Measurements from ENCODE around the gene EMP2.

DNA sequence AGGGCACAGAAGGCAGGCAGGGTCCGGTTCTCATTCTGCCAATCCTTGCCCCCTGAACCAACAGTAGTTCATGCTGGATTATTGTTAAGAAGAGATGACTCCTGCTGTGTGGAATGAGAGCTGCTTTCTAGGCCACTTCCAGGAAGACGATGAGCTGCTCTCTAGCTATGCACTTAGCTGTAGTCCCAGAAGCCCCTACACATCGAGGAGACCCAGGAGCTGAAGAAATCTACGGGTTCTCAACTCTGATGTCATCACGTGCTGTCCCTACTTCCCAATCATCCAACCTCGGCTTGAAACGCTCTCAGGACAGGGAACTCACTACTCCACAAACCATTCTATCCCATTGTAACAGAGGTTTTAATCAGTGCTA, 29.0 kb upstream of the EMP2 start:
- TF ChIP-seq, protein P1, sequence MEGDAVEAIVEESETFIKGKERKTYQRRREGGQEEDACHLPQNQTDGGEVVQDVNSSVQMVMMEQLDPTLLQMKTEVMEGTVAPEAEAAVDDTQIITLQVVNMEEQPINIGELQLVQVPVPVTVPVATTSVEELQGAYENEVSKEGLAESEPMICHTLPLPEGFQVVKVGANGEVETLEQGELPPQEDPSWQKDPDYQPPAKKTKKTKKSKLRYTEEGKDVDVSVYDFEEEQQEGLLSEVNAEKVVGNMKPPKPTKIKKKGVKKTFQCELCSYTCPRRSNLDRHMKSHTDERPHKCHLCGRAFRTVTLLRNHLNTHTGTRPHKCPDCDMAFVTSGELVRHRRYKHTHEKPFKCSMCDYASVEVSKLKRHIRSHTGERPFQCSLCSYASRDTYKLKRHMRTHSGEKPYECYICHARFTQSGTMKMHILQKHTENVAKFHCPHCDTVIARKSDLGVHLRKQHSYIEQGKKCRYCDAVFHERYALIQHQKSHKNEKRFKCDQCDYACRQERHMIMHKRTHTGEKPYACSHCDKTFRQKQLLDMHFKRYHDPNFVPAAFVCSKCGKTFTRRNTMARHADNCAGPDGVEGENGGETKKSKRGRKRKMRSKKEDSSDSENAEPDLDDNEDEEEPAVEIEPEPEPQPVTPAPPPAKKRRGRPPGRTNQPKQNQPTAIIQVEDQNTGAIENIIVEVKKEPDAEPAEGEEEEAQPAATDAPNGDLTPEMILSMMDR (IDR thresholded peaks at IDR 0.05; ENCODE audit: poor library complexity, severe bottlenecking): no peak
- TF ChIP-seq MXI1 (conservative IDR thresholded peaks at IDR 0.05; ENCODE audit: poor library complexity, severe bottlenecking): no peak
- no peak for TF ChIP-seq RAD21 (conservative IDR thresholded peaks at IDR 0.05)
- no peak for TF ChIP-seq EZH2 (IDR thresholded peaks at IDR 0.05; ENCODE audit: borderline replicate concordance, insufficient read depth, low read length, poor library complexity, severe bottlenecking)
- TF ChIP-seq POLR2AphosphoS5 (IDR thresholded peaks at IDR 0.05): no peak
- TF ChIP-seq SMC3 (conservative IDR thresholded peaks at IDR 0.05; ENCODE audit: poor library complexity): no peak
- no peak for TF ChIP-seq EP300 (conservative IDR thresholded peaks at IDR 0.05; ENCODE audit: poor library complexity, severe bottlenecking)

Measured in neural cell (in vitro differentiated cells).